HG03571 (cell line): ENCODE data around the gene KRT84.
"Not testable (repeated sequence)": the region's sequence is repeated elsewhere in the genome, so short reads cannot be mapped to it uniquely, and the experiment has no call there.

Source experiments
- ATAC-seq: cut with Tn5 transposase; IDR thresholded peaks from one replicate; pipeline ENCODE4 v1.9.1; 2021; ENCODE audit not compliant: unreplicated experiment

The KRT84 gene

DNA sequence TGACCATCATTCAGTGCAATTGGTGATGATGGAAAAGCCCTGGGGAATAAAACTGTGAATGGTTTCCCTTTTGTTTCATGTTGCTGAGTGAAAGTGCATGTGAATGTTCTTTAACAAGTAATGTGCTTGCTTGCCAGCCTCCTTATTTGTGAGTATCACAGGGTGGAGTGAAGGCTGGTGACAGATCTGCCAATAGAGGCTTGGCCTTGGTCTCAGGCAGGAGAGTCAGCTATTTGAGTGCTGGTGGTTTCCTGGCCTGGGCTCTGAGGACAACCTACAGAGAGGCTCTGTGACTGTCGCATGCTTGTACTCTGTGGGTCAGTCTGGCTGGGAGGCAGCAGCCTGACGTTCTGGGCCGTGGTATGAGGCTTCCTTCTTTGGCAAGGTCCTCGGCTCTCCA is 38.9 kb downstream of the KRT84 start:
- ATAC-seq, result no peak

- ATAC-seq, result not testable (repeated sequence)
These were observed 40.4 kb downstream of the KRT84 start for GRCh38 chr12:52345041-52345440.

DNA sequence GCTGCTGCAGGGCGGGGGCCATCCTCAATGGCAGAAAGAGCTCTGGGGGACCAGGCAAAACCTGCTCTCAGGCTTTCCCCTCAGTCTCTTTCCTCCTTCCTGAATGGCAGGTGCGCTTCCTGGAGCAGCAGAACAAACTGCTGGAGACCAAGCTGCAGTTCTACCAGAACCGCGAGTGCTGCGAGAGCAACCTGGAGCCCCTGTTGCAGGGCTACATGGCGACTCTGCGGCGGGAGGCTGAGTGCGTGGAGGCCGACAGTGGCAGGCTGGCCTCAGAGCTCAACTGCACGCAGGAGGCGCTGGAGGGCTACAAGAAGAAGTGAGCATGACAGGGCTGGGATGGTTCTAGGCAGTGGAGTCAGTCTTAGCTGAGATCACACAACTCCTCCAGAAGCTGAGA is 41.3 kb downstream of the KRT84 start:
- no peak for ATAC-seq

DNA sequence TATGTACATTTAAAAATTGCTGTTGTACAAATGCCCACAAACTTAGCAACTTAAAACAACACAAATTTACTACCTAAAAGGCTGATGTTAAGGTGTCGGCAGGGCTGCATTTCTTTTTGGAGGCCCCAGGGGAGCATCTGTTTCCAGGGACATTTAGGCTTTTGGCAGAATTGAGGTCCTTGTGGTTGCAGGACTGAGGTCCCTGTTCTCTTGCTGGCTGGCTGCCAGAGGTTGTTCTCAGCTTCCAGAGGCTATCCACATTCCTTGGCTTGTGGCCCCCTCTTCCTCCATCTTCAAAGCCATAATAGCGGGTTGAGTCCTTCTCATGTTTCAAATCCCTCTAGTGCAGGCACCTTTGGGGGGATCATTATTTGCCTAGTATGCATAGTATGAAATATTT is 41.9 kb downstream of the KRT84 start:
- ATAC-seq, result no peak

DNA sequence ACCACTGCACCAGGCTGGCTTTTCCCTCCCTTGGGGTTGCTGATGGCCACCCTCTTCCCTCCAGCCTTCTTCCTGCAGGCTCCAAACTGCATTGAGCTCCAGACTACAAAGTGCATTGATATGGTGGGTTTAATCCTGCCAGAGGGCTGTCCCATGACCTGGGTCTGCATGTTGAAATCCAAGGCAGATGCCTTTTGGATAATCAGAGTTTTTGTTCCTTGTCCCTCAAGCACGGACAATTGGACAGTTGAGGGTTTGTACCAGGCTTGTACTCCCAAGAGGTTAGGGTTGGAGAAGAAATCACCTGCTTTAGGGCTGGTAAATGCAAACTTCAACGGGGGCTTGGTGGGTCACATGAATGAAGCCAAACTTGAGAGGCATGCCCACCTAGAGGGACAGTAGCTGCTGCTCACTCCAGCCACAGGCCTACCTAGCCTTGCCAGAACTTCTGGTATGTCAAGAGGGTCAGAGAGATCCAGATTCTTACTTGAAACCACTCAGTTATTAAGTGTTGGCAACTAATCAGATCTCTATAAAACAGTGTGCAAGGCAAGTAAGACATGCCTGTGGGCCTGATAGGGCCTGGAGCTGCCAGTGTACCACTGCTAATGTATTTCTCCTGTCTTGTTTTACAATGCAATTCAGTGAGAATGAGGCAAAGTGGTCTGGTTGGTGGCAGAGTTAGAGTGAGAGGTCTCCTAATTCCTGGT is 42.5 kb downstream of the KRT84 start:
- no peak for ATAC-seq

DNA sequence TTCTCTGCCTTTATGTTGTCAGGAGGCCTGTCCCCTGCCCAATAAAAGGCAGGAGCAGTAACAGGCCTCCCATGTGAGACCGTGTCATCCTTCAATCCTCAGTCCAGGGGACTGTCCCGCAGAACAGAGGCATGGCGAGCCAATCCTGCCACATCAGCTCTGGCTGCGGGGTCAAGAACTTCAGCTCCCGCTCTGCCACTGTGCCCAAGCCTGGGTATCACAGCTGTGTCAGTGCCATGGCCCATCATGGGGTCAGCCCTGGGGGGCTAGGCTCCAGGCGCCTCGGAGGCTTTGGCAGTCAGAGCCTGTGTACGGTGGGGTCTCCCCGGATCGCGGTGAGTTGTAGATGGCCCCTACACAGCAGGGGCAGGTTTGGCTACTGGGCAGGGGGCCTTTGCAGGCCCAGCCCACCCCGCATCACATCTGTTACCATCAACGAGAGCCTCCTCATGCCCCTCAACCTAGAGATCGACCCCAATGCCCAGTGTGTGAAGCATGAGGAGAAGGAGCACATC is 44.3 kb downstream of the KRT84 start:
- ATAC-seq, result no peak

GRCh38 chr12:52338241-52338960 is 47.1 kb downstream of the KRT84 start:
- ATAC-seq, result no peak

DNA sequence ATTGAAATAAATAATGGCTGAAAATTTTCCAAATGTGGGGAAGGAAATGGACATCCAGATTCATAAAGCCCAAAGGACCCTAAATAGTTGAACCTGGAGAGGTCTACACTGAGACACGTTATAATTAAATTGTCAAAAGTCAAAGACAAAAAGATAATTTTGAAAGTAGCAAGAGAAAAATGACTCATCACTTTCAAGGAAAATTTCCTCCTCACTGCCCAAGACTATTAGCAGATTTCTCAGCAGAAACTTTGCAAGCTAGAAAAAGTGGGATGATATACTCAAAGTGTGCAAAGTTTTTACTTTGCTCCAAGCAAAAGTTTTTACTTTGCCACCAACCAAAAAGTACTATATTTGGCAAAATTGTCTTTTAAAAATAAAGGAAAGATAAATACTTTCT is 48.4 kb downstream of the KRT84 start:
- no peak for ATAC-seq

DNA sequence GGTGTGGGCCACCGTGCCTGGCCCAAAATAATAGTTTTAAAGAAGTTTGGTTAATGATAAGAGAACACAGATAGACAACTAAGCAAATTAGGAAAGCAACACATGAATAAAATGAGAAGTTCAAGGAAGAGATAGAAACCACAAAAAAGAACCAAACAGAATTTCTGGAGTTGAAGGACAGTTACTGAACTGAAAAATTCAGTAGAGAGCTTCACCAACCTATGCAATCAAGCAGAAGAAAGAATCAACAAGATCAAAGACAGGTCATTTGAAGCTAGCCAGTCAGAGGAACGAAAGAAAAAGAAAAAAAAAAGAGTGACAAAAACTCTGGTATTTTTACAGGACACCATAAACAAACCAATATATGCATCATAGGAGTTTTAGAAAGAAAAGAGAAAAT is 48.8 kb downstream of the KRT84 start:
- ATAC-seq, result no peak

- ATAC-seq, result no peak
These were observed 49.7 kb downstream of the KRT84 start for GRCh38 chr12:52335598-52336262.

DNA sequence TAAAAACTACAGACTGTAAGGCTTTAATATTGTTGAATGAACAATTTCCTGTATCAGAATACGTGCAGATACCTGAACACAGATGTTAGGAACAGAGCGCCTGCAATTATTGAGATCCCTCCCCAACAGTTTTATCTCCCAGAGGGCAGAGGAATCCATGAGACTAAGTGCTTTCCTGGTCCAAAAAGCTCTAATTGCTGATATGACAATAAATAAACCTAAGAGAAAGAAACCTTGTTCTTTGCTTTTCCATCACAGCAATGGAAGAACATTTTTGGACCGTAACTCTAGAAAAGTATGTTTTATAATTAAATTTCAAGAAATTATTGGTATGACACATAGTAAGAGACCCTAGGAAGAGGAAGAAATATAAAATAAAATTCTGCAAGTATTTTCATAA is 51.3 kb downstream of the KRT84 start:
- ATAC-seq, result no peak

DNA sequence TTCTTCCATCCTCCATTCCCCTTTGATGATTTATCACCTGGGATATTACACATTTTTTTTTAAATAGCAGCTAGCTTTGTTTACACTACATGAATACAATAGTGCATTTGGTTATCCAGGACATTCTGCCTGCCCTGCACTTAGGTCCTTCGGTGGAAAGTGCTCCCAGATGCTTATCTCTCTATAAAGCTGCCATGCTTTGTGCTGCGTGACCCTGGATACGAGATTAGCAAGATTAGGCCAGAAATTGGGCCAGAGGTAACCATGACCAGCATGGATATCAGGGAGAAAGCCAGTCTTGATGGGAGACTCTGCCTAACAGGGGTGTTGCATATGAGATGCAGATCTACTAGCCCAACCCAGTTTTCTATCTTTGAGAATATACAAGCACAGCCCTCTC is 52.1 kb downstream of the KRT84 start:
- ATAC-seq, result no peak

DNA sequence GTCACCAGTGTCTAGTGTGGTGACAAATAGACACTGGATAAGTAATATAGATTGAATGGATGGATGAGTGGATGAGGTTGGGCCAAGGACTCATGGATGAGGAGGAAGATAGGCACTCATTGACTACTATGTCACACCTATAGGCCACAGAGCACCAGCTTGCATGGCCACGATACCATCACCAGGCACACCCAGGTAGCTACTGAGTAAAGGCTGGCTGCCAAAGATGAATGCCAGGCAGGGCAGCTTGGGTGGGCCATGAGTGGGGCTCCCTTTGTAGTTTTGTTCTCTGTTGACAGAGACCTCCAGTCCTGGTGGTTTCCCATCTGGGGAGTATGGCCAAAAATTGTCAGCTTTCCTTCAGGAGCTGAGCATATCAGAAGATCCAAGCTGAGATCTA is 53.1 kb downstream of the KRT84 start:
- no peak for ATAC-seq

DNA sequence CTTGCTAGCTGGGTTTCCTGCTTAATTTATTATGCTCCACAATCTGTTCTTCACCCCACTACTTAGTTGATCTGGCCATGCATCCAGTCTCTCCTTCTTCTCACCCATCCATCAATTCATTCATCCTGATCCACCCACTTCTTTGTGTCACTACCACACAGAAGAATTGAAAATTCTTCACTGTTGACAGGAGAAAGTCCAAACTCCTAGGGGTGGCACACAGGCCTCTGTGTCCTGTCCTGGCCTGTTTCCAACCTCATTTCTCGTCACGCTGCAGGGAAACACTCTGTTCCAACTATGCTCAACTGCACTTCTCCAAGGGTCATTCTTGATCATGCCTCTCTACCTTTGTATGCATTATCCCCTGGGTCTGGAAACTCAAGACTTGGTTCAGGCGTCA is 53.6 kb downstream of the KRT84 start:
- no peak for ATAC-seq

DNA sequence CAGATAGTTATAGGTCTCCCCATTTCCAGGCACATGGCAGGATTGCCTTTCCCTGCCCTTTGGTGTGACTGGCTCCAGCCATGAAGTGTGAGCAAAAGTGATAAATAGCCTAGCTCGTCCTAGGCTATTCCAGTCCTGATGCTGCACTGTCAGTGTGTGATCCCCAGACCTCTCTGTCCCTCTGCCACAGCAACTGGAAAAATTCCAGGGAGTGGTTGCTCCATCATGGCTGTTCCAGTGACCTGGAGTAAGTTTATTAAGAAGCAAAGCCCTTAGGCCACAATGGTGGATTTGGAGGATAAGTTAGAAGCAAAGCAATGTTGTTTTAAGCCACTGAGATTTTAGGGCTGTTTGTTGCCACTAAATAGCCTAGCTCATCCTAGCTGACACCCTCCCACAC is 54.4 kb downstream of the KRT84 start:
- ATAC-seq, result no peak

DNA sequence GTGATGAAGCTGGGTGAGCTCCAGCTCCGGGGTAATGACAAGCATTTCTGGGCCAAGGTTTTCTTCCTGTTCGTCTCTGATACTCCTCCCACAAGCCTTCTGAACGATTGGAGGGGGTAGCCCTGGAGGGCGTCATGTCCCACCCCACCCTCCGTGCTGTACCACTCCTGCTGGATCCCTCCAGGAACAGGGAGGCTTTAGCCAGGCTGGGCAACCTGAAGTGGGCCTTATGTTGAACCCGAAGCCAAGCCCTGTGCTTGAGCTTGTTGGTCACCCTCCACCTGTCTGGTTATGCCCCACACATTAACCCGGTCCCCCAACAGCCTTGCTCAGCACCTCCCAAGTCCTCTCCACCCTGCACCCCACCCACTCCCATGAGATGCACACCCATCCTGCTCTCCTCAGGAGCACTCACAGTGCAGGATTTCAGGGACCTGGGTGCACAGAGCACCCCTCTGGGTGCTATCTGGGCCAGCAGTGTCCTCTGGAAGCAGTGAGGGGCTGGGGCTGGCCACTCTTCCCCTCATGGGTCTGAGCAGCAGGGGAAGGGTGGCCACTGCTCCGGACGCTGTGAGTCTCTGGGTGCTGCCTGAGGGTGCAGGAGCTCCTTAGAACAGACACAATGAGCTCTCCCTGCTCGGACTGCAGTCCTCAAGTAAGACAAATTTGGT is 57.5 kb downstream of the KRT84 start:
- ATAC-seq, result no peak
